HepG2 (cell line): Measurements from ENCODE around the gene LRRC19. TPM values are rescaled to one million over a fixed set of nuclear protein-coding genes. Genes with fewer than 3 reads are reported as not detected.
A peak's percentile ranks its signal among the peaks of the same experiment; 100 is the strongest.

Experiments
- CBFB ChIP-seq: sonication (generic); formaldehyde crosslinking; IDR thresholded peaks from 2 replicates; pipeline ENCODE4 v1.4.0; 2020; ENCODE audit warnings: missing genetic modification reagents
- FIP1L1 ChIP-seq: fragments of 200-400 bp; formaldehyde crosslinking; IDR thresholded peaks from 2 replicates; pipeline ENCODE4 v1.6.1; 2018; ENCODE audit warnings: low read depth, mild to moderate bottlenecking, low read length, moderate library complexity, borderline replicate concordance; ENCODE audit not compliant: insufficient read depth
- GABPA ChIP-seq, 2 experiments: IDR thresholded peaks; 2 replicates each; pipeline ENCODE4 v1.6.1; 2011 to 2016; ENCODE audit warnings: low read depth in 2 of 2, low read length in 1 of 2, missing biosample characterization in 1 of 2, missing genetic modification characterization in 1 of 2
- IRF1 ChIP-seq: sonication (generic); formaldehyde crosslinking; IDR thresholded peaks from 2 replicates; pipeline ENCODE4 v1.4.0; 2020; ENCODE audit warnings: low read depth, mild to moderate bottlenecking, missing genetic modification reagents
- KDM1A ChIP-seq: IDR thresholded peaks from 2 replicates; pipeline ENCODE4 v1.6.1; 2016; ENCODE audit warnings: missing compliant biosample characterization
- PPARG ChIP-seq: conservative IDR thresholded peaks from 2 replicates; pipeline ENCODE4 v1.6.1; 2016; ENCODE audit warnings: missing biosample characterization, missing genetic modification reagents
- RARG ChIP-seq: sonication (generic); formaldehyde crosslinking; IDR thresholded peaks from 2 replicates; pipeline ENCODE4 v1.4.0; 2020; ENCODE audit warnings: low read depth, mild to moderate bottlenecking, missing genetic modification reagents
- RFXANK ChIP-seq: IDR thresholded peaks from 2 replicates; pipeline ENCODE4 v1.6.1; 2016
- TBP ChIP-seq: sonication (generic); formaldehyde crosslinking; IDR thresholded peaks from 2 replicates; pipeline ENCODE4 v1.5.0; 2020; ENCODE audit warnings: missing genetic modification reagents
- TRAFD1 ChIP-seq: sonication (generic); formaldehyde crosslinking; IDR thresholded peaks from 2 replicates; pipeline ENCODE4 v1.5.1; 2020; ENCODE audit warnings: missing genetic modification reagents, mild to moderate bottlenecking, borderline replicate concordance
- TSC22D2 ChIP-seq: sonication (generic); formaldehyde crosslinking; IDR thresholded peaks from 2 replicates; pipeline ENCODE4 v1.5.1; 2020; ENCODE audit warnings: missing genetic modification reagents, mild to moderate bottlenecking, borderline replicate concordance
- ZBTB20 ChIP-seq: sonication (generic); formaldehyde crosslinking; IDR thresholded peaks from 2 replicates; pipeline ENCODE4 v1.8.1; 2023; ENCODE audit warnings: missing genetic modification reagents, low read depth, mild to moderate bottlenecking, borderline replicate concordance
- ZFP91 ChIP-seq: sonication (generic); formaldehyde crosslinking; IDR thresholded peaks from 2 replicates; pipeline ENCODE4 v1.9.0; 2022; ENCODE audit warnings: missing genetic modification reagents, mild to moderate bottlenecking, borderline replicate concordance
- ZNF350 ChIP-seq: sonication (generic); formaldehyde crosslinking; IDR thresholded peaks from 2 replicates; pipeline ENCODE4 v1.4.0; 2020; ENCODE audit warnings: mild to moderate bottlenecking, low read depth, missing genetic modification reagents, borderline replicate concordance
- ZNF589 ChIP-seq: sonication (generic); formaldehyde crosslinking; conservative IDR thresholded peaks from 2 replicates; pipeline ENCODE4 v1.8.0; 2022; ENCODE audit warnings: mild to moderate bottlenecking, moderate library complexity, missing genetic modification reagents
- ZNF678 ChIP-seq: sonication (generic); formaldehyde crosslinking; IDR thresholded peaks from 2 replicates; pipeline ENCODE4 v1.4.0; 2020; ENCODE audit warnings: mild to moderate bottlenecking, missing genetic modification reagents
- ZSCAN20 ChIP-seq: sonication (generic); formaldehyde crosslinking; IDR thresholded peaks from 2 replicates; pipeline ENCODE4 v1.4.0; 2020; ENCODE audit warnings: missing genetic modification reagents, mild to moderate bottlenecking, borderline replicate concordance
- ZSCAN29 ChIP-seq: sonication (generic); formaldehyde crosslinking; conservative IDR thresholded peaks from 2 replicates; pipeline ENCODE4 v1.4.0; 2020; ENCODE audit warnings: mild to moderate bottlenecking, missing genetic modification reagents
- polyA plus RNA-seq, 8 experiments: library from polyadenylated mRNA; depleted of rRNA in 3 of 8; stranded (reverse) in 7 of 8; unstranded in 1 of 8; fragments of >200 nt; fragmentation: Illumina TruSeq in 4 of 8; extraction: Trizol in 4 of 8; gene quantifications; 2 replicates each; pipeline versions ENCODE4 v1.2.1 to v1.2.3, GENCODE V29; 2011 to 2016; ENCODE audit warnings: low read depth in 4 of 8, missing spikeins in 1 of 8, mixed read lengths in 1 of 8; ENCODE audit not compliant: insufficient read depth in 1 of 8
- total RNA-seq, 5 experiments: library from RNA; depleted of rRNA; stranded (reverse); fragments of >200 nt; fragmentation: Illumina TruSeq; extraction: Trizol; gene quantifications; 2 replicates each; pipeline ENCODE4 v1.2.3, GENCODE V29; 2016; ENCODE audit warnings: low read depth in 1 of 5
- TF ChIP-seq, protein P1 (sequence below): sonication (generic); formaldehyde crosslinking; IDR thresholded peaks from 2 replicates; pipeline ENCODE4 v1.4.0; 2020; ENCODE audit warnings: mild to moderate bottlenecking, missing genetic modification reagents

The LRRC19 gene
- total and polyA plus RNA-seq, 2 of the 13 experiments (the other 11 are each of a cell fraction or from before 2014, with no cell fraction given): not detected

DNA sequence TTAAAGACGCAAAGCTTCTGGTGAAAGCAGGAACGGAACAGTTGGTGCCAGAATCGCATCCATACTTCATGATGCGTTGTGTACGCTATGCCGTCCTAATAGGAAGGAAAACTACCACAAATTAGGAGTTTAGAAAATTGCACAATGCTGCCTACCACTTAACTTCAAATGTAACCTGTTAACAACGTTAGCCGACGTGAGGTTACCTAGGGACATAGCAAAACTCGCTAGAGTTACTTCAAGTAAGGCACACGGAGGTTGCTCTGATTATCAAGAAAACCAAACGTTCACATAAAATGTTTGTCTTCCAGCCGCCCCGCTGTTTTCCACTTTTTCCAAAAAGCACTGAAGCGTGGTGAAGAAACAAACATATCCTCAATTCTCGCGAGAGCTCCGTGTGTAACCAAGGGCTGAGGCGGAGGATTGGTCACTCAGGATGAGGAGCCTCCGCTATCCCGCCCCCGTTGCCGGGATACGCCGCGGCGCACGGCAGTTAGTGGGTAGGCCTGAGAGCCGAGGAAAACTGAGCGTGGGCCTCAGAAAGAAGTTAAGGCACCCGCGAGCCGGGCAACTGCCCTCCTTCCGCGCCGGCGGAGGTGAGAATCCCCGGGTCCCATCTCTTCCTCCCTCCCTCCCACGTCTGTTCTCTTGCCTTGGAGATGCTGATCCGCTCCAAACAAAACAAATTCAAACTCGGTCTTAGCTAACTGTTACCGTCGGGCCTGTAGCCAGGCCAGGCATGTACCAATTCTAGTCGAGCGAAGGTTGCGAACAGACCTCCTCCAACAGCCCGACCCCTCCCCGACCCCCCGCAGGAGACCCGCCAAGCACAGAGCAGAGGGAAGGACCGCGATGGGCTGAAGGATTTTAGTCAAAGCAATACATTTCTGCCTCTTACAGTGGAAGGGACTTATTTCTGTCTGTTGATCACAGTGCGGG is 49.3 kb downstream of the LRRC19 start, which contains the start of gene IFT74 (continued):
- TF ChIP-seq ZNF678 (no peak), TRAFD1 (no peak), CBFB (no peak), KDM1A (CRISPR knock-in tag) (0 out of 2 replicates have a peak, but pooled peaks have one; percentile 6), PPARG (CRISPR knock-in tag) (no peak), RFXANK (no peak), GABPA (IDR thresholded peaks at IDR 0.05; ENCODE audit: low read depth, low read length) (no peak), GABPA (CRISPR knock-in tag; IDR thresholded peaks at IDR 0.05; ENCODE audit: low read depth) (0 out of 2 replicates have a peak, but pooled peaks have one; percentile 43), RARG (CRISPR knock-in tag) (no peak), ZFP91 (CRISPR knock-in tag) (peak; percentile 67; the same call in 1 of the 2 replicates), ZBTB20 (CRISPR knock-in tag) (no peak), ZSCAN20 (CRISPR knock-in tag) (no peak), ZNF350 (CRISPR knock-in tag) (peak; percentile 76; the same call in 1 of the 2 replicates), ZNF589 (CRISPR knock-in tag) (no peak), ZSCAN29 (CRISPR knock-in tag) (no peak), TBP (CRISPR knock-in tag) (no peak), TSC22D2 (CRISPR knock-in tag) (peak; percentile 39; the same call in 1 of the 2 replicates), FIP1L1 (no peak), IRF1 (no peak)
- TF ChIP-seq, protein P1, sequence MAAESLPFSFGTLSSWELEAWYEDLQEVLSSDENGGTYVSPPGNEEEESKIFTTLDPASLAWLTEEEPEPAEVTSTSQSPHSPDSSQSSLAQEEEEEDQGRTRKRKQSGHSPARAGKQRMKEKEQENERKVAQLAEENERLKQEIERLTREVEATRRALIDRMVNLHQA (CRISPR knock-in tag): no peak
